Suprapubic skin (tissue), 4 donors: ENCODE results near the gene CD9.

Experiments used
- CTCF ChIP-seq, 2 donors: fragments of 200-600 bp in 1 of 2; fragments of 450-650 bp in 1 of 2; sonication (generic) in 1 of 2; IDR thresholded peaks; one replicate each; pipeline ENCODE4 v1.5.1; 2016 to 2019; ENCODE audit warnings: antibody characterized with exemption in 2 of 2, mild to moderate bottlenecking in 1 of 2, moderate library complexity in 1 of 2
- EP300 ChIP-seq: sonication (generic); formaldehyde crosslinking; IDR thresholded peaks from one replicate; pipeline ENCODE4 v1.6.1; 2017; ENCODE audit warnings: antibody characterized with exemption
- POLR2AphosphoS5 ChIP-seq, 3 donors: sonication (generic); formaldehyde crosslinking; IDR thresholded peaks; one replicate each; pipeline ENCODE4 v1.6.1; 2017; ENCODE audit warnings: antibody characterized with exemption in 3 of 3

DNA sequence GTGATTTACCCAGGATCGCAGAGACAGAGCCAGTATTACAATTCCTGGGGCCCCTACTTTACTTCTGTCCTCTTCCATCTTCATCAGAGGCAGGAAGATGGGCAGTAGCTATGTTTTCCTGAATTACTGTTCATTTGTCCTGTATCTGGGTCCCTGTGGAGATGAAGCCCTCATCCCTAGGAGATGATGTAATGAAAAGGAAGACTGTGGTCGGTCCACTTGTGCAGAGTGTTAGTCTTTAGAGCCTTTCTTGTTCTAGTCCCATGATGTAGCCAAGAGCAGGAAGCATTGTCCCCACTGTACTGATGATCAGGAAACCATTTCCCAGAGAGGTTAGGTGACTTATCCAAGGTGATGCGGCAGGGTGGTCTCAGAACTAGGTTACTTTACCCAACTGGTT lies 2.6 kb downstream of the CD9 start:
- TF ChIP-seq CTCF (IDR thresholded peaks at IDR 0.05) (no peak), EP300 (no peak), POLR2AphosphoS5 (IDR thresholded peaks at IDR 0.05) (no peak)
